Suppressor macrophage treated with lipopolysaccharide for 4 hours (primary cell): ENCODE data around the gene GRHPR.
"Not testable (repeated sequence)": the region's sequence is repeated elsewhere in the genome, so short reads cannot be mapped to it uniquely, and the experiment has no call there.

ENCODE experiments used
- DNase-seq: peaks from one replicate; pipeline ENCODE4 v3.0.0-alpha.2; 2020

Gene GRHPR

DNA sequence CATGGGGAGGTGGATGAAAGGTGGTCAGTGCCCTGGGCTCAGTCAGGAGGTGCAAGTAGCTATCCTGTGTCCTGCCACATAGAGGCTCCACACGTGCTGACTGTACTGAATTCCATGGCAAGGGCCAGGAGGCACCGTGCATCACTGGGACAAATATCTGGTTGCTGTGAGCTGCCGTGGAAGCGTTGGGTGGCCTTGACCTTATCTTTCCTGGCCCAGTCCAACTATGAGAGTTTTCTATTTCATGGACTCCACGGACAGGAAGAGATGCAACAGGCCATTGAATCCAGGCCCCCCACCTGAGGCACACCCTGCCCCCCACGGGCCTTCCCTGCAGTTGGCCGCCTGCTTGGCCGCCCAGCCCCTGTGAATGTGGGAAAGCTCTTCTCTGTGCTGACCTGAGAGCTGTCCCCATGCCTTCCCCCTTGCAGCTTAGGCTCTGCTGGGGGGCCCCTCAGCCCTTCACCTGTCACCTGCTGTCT lies 1.7 kb downstream of the GRHPR start:
- no peak for DNase-seq

DNA sequence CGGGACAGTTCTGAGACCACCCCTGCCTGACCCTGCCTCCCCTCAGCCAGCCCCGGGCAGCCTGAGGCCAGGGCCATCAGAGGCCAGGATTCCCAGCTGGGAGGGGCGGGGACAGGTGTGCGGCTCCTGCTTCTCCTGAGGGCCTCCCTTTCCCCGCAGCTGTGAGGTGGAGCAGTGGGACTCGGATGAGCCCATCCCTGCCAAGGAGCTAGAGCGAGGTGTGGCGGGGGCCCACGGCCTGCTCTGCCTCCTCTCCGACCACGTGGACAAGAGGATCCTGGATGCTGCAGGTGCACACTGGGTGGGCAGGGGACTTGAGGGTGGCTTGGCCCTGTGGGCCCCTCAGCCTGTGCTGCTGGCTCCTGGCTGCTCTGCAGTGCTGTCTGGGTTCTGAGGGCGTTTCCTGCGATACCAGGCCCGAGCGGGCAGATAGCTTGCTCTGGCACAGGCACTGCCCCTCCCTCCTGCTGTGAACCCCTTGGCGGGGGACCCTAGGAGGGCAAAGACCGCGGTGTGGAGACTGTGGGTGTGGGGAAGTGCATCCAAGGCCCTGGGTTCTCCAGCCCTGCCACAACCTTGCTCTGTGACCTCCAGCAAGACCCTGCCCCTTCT lies 2.3 kb downstream of the GRHPR start:
- no peak for DNase-seq

DNA sequence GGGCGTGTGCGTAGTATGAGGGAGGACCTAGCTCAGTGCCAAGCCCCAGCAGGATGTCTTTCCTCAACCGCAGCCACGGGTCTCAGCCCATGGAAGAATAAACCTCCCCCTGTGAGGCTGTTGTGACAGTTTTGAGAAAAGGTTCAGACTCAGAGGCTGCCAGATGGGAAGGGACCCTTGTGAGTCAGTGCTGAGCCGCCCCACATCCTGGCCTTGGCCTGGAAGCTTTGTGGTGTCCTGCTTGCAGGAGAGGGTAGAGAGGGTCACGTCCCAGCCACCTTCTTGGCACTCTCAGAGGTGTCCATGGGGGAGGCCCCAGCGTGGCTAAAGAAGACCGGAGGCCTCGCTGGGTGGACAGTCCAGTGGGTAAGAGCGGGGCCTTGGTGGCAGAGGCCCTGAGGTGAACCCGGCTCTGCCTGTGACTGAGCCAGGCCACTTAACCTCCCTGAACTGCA lies 2.8 kb downstream of the GRHPR start:
- DNase-seq, result no peak

DNA sequence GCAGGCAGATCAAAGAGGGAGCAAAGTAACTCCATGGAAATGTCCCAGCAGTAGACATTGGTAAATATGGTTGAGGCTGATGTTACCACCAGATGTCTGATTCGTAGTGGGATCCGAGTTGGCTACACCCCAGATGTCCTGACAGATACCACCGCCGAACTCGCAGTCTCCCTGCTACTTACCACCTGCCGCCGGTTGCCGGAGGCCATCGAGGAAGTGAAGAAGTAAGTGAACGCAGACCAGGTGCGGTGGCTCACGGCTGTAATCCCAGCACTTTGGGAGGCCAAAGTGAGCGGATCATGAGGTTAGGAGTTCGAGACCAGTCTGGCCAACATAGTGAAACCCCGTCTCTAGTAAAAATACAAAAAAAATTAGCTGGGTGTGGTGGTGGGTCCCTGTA lies 3.9 kb downstream of the GRHPR start:
- DNase-seq, result not testable (repeated sequence)

DNA sequence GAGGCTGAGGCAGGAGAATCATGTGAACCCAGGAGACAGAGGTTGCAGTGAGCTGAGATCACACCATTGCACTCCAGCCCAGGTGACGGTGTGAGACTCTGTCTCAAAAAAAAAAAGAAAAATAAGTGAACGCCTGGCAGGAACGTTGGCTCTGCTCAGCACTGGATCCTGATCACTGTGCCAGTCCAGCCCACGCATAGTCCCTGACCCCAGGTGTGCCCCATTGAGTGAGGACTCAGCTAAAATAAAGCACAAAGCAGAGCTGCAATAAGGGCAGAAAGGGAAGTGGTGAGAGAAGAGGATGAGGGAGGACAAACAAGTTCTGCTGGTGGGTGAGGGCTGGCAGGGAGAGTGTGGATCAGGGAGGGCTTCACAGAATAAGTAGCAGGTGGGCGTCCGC lies 4.3 kb downstream of the GRHPR start:
- DNase-seq, result no peak

DNA sequence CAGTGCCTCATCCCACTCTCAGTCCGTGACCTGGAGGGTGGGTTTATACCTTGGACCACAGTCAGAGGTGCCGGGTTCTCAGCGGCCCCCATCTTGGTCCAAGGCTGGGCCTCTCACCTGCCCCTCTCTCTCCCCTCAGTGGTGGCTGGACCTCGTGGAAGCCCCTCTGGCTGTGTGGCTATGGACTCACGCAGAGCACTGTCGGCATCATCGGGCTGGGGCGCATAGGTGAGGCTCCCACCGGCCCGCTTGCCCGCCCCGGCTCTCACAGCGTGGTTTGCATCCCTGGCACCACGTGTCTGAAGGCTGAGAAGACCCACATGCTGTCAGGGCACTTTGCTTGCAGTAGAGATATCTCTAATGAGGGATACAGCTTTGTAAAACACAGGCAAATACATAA lies 5.8 kb downstream of the GRHPR start:
- DNase-seq, result no peak

DNA sequence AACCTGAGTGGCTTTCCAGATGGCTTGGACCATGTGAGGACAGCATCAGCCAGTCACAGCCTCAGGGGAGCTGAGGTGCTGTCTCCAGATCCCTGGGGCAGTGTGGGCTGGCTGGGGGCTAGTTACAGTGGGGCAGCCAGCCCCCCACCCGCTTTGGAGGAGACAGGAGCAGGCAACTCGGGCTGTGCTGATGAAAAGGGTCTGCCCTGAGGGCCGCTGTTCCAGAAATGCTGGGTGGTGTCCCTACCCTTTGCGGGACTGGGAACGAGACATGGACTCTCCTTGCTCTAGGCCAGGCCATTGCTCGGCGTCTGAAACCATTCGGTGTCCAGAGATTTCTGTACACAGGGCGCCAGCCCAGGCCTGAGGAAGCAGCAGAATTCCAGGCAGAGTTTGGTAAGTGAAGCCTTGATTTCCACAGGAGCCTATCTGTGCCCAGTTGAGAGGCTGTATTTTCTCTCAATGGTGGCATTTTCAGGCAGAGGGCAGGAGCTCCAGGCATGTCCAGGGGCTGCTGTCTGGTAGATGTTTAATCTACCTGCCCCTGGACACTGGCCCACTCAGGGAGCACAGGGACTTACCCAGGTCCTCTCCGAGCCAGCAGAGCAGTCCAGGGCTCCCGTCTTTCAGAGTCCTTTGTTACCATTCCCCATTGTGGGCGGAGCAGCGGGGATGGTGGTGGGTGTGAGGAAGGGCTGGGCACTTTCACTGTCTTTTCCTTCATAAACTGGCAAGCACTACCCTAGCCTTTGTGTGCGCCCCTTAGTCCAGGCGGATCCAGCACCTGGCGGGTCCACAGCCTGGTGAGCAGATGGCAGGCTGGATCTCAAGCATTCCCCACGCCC lies 7.2 kb downstream of the GRHPR start:
- DNase-seq, result no peak

DNA sequence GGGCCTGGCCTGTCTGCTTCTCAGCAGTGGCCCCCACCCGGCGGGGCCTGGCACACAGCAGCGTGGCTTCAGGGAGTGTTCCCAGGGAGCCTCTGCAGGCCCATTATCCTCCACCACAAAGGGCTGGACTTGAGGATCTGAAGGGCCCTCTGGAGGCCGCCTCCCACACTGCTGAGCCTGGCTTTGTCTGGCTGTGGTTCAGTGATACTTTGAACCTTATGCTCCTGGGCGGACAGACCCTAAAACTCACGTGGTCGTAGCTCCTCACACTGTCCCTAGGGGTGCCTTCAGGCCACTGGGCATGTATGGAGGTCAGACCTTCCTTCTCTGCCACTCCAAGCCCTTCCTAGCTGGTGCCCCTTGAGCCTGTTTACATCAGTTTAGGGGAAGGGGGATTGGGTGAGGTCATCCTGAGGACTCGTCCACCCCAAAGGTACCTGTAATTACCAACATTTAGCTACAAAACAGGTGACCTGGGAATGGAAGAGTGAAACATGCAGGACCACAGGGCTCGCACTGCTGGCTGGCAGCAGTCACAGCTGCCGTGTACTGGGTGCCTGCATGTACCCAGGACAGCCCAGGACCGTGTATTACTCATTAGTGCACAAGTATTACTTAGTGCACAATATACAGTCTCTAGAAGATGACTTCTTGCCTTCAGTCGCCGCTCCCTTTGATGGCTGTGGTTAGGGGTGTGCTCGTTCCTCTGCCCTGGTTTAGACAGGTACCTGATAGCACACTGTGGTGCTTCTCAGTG lies 8.5 kb downstream of the GRHPR start:
- DNase-seq, result no peak

DNA sequence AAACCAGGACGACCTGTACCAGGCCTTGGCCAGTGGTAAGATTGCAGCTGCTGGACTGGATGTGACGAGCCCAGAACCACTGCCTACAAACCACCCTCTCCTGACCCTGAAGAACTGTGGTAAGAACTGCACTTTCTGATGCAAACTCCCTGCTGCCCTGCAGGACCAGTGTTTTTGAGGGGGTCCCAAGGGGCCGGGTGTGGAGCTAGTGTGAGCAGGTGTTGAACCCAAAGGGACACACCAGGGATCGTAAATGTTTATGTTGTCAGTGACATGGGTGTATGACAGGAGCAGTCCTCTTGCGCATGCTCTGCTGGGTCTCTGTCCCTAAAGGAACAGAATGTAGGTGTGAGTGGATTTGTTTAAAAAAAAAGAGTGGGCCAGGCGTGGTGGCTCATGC lies 9.5 kb downstream of the GRHPR start:
- no peak for DNase-seq

DNA sequence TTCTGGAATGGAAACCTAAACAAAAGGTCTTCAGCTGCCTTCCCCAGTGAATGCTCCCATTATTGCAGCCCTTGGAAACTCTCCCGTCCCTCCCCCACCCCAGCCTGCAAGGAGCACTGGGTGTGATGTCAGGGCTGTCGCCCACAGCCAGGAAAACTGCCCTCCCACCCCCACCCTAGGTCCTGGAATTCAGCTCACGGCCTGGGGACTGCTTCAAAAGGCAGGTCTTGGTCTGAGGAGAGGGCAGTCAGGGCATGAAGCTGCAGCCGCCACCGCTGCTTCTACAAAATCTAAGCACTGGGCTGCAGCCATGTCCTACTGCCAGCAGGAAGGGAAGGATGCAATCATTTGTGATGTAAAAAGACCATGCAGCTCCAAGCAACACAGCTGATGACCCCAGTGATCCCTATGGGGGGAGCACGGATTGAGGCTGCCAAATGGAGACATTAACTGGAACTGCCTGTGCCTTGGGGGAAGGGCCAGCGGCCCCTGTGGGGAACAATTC lies 11.4 kb downstream of the GRHPR start:
- no peak for DNase-seq

DNA sequence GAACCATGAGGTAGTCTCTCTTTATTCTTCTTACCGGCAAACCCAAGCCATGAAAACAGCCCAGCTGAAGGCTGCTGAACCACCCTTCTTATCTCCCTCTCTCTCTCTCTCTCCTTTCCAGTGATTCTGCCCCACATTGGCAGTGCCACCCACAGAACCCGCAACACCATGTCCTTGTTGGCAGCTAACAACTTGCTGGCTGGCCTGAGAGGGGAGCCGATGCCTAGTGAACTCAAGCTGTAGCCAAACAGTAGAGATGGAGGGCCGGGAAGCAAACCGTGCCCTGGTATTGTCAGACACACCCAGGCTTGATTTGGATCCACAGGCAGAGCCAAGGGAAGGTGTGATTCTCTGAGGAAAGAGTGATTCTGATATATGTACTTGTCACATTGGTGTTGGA lies 14.0 kb downstream of the GRHPR start:
- no peak for DNase-seq

DNA sequence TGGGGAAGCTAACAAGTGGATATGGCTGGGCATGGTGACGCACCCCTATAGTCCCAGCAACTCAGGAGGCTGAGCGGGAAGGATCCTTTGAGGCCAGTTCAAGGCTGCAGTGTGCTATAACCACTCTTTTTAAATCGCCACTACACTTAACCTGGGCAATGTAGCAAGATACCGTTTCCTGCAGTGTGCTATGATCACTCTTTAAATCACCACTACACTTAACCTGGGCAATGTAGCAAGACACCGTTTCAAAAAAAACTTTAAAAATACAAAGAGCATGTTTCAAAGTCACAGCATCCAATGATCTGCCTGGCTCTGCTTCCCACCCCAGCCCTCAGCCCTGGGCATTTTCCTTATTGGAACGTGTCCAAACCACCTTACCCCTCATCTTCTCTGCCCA lies 14.5 kb downstream of the GRHPR start:
- no peak for DNase-seq

DNA sequence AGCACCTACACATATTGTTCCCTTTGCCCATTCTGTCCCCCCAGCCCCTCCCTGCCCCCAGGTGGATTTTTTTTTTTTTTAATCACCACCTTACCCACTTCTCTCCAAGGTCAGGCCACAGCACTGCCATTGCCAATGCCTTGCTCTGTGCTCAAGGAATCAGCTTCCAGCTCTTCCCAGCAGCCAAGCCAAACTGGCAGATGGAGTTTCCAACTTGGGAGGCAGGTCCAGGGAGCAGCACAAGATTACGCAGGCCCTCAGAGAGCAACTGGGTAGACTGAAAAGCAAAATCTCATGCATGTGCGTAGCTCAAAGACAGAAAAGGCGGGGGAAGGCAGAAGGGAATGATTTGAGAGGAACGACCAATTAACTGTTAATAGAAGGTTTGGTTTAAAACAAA lies 15.1 kb downstream of the GRHPR start:
- no peak for DNase-seq

DNA sequence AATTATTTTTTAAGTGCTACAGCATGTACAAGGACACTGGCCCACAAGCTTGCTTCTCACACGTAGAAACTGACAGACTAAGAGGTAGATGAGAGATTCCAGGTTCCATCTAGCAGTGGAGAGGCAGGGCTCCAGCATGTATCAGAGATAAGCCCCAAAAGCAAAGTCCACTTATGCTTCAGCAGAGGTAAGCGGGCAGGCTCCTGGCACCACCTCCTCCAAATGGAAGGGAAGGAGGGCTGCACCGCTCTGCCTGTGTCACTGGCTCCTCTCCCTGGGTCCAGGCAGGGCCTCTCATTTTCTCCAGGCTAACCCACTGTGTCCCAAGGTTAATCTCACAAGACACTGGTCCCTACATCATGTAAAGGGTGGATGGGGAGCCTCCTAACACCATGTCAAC lies 15.9 kb downstream of the GRHPR start:
- DNase-seq, result no peak

DNA sequence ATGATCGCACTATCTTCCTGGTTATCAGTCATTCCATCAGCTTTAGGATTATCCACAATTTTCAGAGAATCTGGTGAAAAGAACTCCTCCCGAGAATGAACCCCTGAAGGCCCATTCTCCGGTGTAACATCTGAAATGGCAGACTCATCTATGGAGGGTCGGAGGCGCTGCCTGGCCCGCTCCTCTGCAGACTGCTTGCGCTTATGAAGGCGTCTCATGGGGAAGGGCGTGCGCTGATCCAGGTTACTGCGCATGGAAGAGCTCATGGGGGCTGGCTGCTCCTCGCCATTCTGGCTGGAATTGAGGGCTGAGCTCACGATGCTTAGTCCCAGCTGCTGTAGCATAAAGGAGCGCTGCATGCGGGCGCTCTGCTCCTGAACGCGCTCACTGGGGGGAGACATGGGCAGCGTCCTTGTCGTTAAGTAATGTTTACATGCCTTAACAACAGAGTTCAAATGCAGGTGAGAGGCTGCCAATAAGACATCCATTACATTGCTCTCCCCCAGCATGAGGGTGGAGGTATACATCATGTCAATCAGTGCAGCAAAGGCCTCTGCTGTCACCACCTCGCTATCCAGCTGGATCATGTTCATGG lies 19.4 kb downstream of the GRHPR start:
- DNase-seq, result no peak

DNA sequence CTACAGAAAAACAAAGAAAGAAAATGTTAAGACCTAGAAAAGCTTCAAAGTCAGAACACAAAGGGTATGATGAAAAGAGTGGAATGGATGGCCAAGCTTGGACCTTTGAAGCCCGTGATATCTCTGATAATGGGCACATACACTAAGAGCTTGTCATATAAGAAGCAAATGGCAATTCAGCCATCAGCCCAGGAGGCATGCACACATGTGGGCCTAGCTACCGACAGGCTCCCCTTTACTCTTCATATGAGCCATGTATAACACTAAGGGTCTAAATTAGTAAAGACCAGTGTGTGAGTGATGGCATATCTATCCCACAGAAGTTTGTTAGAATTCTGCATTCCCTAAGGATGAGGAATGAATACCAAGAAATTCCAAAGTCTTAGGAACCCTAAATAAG lies 20.1 kb downstream of the GRHPR start:
- no peak for DNase-seq

DNA sequence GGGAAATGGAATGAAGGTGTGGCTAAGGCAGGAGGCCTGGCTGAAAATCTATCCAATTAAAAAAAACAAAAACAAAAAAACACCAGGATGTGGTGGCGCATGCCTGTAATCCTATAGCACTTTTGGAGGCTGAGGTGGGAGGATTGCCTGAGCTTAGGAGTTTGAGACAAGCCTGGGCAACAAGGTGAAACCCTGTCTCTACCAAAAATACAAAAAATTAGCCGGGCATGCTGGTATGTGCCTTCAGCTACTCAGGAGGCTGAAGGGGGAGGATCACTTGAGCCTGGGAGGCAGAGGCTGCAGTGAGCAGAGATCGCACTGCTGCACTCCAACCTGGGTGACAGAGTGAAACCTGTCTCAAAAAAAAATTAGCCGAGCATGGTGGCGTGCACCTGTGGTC lies 21.1 kb downstream of the GRHPR start:
- DNase-seq, result no peak

DNA sequence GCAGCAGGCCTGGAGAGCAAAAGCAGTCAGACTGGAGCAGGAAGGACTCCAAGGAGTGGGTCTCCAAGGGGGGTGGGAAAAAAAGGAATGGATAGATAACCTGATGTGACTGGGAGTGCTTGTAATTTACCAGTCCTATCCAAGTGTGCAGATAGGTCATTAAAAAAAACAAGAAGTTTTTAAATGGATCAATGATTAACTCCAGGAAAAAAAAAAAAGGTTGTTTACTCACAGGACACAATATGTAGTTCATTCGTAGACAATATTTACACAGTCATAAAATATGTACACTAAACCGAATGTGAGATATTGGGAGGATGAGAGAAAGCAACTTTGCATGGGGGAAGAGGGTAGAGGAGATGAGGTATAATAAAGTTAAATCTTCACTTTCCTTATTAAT lies 22.4 kb downstream of the GRHPR start:
- no peak for DNase-seq

DNA sequence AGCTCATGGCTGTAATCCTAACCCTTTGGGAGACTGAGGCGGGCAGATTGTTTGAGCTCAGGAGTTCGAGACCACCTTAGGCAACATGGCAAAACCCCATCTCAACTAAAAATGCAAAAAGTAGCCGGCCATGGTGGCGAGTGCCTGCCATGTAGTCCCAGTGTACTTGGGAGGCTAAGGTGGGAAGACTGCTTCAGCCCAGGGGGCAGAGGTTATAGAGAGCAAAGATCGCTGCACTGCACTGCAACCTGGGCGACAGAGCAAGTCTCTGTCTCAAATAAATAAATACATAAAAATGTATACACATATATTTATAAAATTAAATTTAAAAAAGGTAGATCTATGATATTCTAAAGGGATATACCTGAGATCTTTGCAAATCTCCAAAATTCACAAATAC lies 23.3 kb downstream of the GRHPR start:
- no peak for DNase-seq

DNA sequence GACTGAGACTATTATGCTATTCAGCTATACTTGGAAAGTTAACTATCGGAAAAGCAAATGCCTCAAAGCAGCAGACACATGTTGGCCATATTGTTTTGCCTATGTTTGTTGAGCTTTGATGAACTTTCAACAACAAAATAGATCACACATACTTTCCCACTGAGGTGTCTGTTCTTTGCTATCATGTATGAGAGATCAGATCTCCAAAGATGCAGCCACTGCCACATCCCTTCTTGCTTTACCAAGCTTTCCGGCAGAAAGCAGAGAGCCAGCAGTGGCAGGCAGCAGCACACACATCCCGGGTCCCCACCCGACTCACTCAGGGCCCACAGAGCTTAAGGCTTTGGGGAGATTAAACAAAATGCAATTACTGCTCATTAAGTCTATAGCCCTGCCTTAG lies 23.9 kb downstream of the GRHPR start:
- no peak for DNase-seq

DNA sequence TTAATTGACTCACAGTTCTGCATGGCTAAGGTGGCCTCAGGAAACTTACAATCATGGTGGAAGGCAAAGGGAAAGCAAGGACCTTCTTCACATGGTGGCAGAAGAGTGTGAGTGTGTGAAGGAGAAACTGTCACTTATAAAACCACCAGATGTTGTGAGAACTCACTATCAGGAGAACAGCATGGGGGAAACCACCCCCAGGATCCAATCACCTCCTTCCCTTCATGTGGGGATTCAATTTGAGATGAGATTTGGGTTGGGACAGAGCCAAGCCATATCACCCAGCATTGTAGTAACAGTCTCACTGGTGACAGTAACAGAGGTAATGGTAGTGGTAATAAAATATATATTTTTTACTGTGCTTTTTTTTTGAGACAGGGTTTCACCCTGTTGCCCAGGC lies 24.6 kb downstream of the GRHPR start:
- no peak for DNase-seq

DNA sequence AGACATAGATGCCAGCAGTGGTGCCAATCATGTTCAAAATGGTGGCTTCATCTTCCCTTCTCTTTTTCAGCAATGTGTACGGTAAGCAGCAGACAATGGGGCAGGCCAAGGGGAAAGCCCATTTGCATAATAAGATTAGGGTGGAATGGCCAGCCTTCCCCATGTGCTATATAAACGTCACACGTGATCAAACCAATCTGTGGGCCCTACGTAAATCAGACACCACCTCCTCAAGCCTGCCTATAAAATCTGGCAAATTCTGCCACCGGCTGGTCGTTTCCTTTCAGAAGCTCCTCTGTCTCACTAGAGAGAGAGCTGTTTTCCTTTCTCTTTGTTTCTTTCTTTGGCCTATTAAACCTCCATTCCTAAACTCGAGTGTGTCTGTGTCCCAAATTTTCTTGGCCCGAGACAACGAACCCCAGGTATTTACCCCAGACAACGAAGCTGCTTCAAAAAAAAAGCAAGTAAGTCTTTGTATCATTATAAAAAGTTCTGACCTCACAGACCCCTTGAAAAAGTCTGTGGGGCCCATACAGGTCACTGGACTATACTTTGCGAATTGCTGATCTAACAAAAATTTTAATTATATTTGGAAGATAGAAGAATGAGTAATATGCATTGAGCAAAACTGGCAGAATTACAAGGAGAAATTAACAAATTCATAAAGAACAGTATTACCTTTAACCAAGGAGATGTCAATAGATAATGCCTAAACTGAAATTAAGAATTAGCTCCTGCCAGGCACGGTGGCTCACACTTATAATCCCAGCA lies 27.6 kb downstream of the GRHPR start:
- no peak for DNase-seq
